LNCaP clone FGC (cell line): Measurements from ENCODE around the gene NACA.

Experiments used
- DNase-seq: peaks from one replicate; pipeline ENCODE4 v3.0.0-alpha.2; 2011; ENCODE audit warnings: low read depth
- H3K4me3 ChIP-seq: 2 replicates; pipeline ENCODE4 v1.5.1; 2011; ENCODE audit warnings: mild to moderate bottlenecking, low read depth, low read length, control low read depth
- CTCF ChIP-seq: IDR thresholded peaks from 2 replicates; pipeline ENCODE4 v1.5.1; 2012; ENCODE audit warnings: mild to moderate bottlenecking; ENCODE audit not compliant: control insufficient read depth, insufficient read depth; ENCODE audit errors: extremely low read depth

Gene NACA

DNA sequence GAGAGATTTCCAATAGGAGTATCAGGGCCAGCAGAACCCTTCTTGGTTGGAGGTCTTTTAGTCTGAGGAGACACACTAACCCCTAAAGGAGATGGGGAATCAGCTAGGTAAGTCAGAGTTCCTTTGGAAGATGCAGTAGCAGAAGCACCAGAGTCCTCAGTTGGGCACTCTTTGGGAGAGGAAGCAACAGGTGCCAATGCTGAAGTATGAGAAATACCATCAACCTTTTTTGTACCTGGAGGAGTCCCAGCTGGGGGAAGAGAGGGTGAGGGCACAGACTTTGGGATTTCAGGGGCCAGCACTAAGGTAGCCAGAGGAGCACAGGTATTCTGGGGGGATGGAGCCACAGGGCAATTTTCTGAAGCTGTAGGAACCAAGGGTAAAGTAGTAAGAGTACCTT lies 6.0 kb downstream of the NACA start:
- no peak for DNase-seq
- H3K4me3 ChIP-seq: no peak overlapping the region
- no peak for TF ChIP-seq CTCF

- H3K4me3 ChIP-seq: no peak overlapping the region
- no peak for DNase-seq
- TF ChIP-seq CTCF: no peak
Observed at GRCh38 chr12:56718636-56719035, 6.5 kb downstream of the NACA start.

GRCh38 chr12:56718149-56718548 lies 7.0 kb downstream of the NACA start:
- DNase-seq: no peak
- no peak overlapping the region for H3K4me3 ChIP-seq
- TF ChIP-seq CTCF: no peak

- no peak for DNase-seq
- no peak for TF ChIP-seq CTCF
- no peak overlapping the region for H3K4me3 ChIP-seq
Observed at GRCh38 chr12:56716933-56717880, 7.9 kb downstream of the NACA start.

DNA sequence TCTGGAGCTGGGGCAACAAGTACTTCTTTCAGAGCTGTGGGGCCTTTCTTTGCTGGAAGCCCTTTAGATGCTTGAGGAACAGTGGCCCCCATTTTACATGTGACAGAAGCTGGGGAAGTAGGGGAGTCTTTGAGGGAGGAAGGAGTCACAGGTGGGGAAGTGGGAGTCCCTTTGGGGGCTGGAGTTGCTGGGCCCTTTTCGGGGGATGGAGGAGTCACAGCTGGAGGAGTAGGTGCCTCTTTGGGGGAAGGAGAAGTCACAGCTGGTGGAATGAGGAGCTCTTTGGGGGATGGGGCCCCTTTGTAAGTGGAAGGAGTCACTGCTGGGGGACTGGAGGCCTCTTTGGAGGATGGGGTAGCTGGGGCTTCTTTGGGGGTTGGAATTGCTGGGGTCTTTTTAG lies 8.6 kb downstream of the NACA start:
- no peak overlapping the region for H3K4me3 ChIP-seq
- DNase-seq: no peak
- no peak for TF ChIP-seq CTCF

DNA sequence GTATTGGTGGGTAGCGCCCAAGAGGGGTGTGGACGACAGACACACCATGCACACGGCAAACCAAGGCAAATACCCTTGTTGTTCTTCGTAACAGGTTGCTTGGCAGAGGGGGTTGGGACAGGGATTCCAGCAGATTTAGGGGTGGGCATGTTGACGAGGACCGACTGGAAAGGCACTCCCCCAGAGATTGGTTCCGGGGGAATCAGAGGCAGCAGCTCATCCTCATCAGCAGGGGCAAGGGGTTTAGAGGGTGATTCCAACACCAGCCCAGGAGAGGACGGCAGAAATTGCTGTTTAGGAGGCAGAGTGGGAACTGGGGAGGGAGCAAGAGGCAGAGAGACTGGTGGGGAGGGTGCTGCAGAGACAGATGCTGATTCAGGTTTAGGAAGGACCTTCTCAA lies 9.3 kb downstream of the NACA start:
- no peak for TF ChIP-seq CTCF
- DNase-seq: no peak
- H3K4me3 ChIP-seq: no peak overlapping the region
